ENCODE results near the gene CES2.

- no peak for TF ChIP-seq EGR1 (IDR thresholded peaks at IDR 0.05; ENCODE audit: low read depth)
- TF ChIP-seq POLR2AphosphoS5 (IDR thresholded peaks at IDR 0.05; ENCODE audit: low read depth, low read length): no peak
Measured at GRCh38 chr16:66910175-66910940, 25.0 kb upstream of the CES2 start.

All from HCT116 (cell line).